DND-41 (cell line): Measurements from ENCODE around the gene FLAD1.
A peak's percentile ranks its signal among the peaks of the same experiment; 100 is the strongest.

Experiments
- ATAC-seq: fragments of 200-7000 bp; cut with Tn5 transposase; 3 replicates; pipeline ENCODE4 v1.9.1; 2021; ENCODE audit warnings: low read depth; ENCODE audit not compliant: insufficient read depth
- DNase-seq: peaks from one replicate; pipeline ENCODE4 v3.0.0-alpha.2; 2020
- H2AFZ ChIP-seq: 2 replicates; pipeline ENCODE4 v1.6.0; 2012; ENCODE audit warnings: low read depth, low read length
- H3K27ac ChIP-seq: 2 replicates; pipeline ENCODE4 v1.5.1; 2012; ENCODE audit warnings: low read length, inconsistent platforms
- H3K27me3 ChIP-seq: fragments of 200-600 bp; sonication (generic); 2 replicates; pipeline ENCODE4 v1.6.0; 2012; ENCODE audit warnings: low read length, mild to moderate bottlenecking, inconsistent platforms; ENCODE audit not compliant: insufficient read depth, poor library complexity
- H3K36me3 ChIP-seq: 2 replicates; pipeline ENCODE4 v1.5.1; 2012; ENCODE audit warnings: low read length, inconsistent platforms; ENCODE audit not compliant: insufficient read depth
- H3K4me1 ChIP-seq: 2 replicates; pipeline ENCODE4 v1.5.1; 2012; ENCODE audit warnings: mild to moderate bottlenecking, low read length; ENCODE audit not compliant: insufficient read depth
- H3K4me2 ChIP-seq: 2 replicates; pipeline ENCODE4 v1.6.0; 2012; ENCODE audit warnings: mild to moderate bottlenecking, moderate library complexity, low read length, inconsistent platforms; ENCODE audit not compliant: insufficient read depth
- H3K4me3 ChIP-seq, 2 experiments: fragments of 200-600 bp in 1 of 2; shearing (Covaris generic) in 1 of 2; 2 replicates each; pipeline ENCODE4 v1.5.1; 2012 to 2016; ENCODE audit warnings: inconsistent platforms in 2 of 2, low read length in 2 of 2, mild to moderate bottlenecking in 2 of 2, low read depth in 1 of 2, moderate library complexity in 1 of 2
- H3K79me2 ChIP-seq: 2 replicates; pipeline ENCODE4 v1.6.0; 2012; ENCODE audit warnings: low read length, inconsistent platforms; ENCODE audit not compliant: insufficient read depth
- H3K9ac ChIP-seq: 2 replicates; pipeline ENCODE4 v1.6.0; 2012; ENCODE audit warnings: low read depth, mild to moderate bottlenecking, inconsistent platforms, low read length, moderate library complexity
- H3K9me3 ChIP-seq: 2 replicates; pipeline ENCODE4 v1.5.1; 2012; ENCODE audit warnings: low read length, moderate library complexity, mild to moderate bottlenecking, inconsistent platforms; ENCODE audit not compliant: insufficient read depth, severe bottlenecking
- H4K20me1 ChIP-seq: 2 replicates; pipeline ENCODE4 v1.6.0; 2012; ENCODE audit warnings: low read length; ENCODE audit not compliant: insufficient read depth
- EZH2 ChIP-seq: IDR thresholded peaks from 3 replicates; pipeline ENCODE4 v1.6.1; 2012; ENCODE audit warnings: borderline replicate concordance, low read depth, mild to moderate bottlenecking, moderate library complexity, low read length, inconsistent platforms; ENCODE audit not compliant: severe bottlenecking
- TF ChIP-seq, protein P1 (sequence below): IDR thresholded peaks from 2 replicates; pipeline ENCODE4 v1.5.1; 2012; ENCODE audit warnings: borderline replicate concordance, low read length, moderate library complexity, mild to moderate bottlenecking; ENCODE audit not compliant: poor library complexity, severe bottlenecking; ENCODE audit errors: extremely low read depth

The FLAD1 gene

DNA sequence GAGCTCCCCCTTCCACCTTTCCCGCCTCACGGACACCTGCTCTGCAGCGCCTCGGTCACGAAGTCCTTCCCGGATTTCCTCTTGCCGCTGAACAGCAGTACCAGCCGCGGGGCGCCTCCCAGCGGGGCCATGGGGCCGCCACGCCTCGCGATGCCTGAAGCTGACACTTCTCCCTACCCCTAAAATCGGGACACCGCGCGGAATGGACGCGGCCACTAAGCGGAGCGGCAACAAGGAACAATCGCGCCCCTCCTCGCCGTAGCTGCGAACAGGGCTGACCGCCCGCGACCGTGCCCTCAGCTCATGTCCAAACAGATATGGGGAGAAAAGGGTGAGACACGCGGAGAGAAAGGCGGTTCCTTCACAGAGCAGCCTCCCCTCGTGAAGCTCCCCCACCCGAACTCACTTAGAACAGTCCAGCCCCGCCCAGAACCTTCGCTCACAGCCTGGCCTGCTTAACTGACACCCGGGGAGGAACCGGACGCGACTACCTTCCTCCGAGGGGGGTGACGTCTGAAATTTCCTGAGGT lies 46.5 kb upstream of the FLAD1 start, which contains the start of gene PMVK:
Gene PMVK (minus strand): TSS at position 165 of the 530 bp plus-strand sequence. CDS start 34 bp downstream, at position 131.
- peaks cover 12% of the 10 kb centered on the region for H3K79me2 ChIP-seq
- peaks cover 41% of the 10 kb centered on the region for H3K4me1 ChIP-seq
- H3K9me3 ChIP-seq = no peaks in the 10 kb centered on the region

DNA sequence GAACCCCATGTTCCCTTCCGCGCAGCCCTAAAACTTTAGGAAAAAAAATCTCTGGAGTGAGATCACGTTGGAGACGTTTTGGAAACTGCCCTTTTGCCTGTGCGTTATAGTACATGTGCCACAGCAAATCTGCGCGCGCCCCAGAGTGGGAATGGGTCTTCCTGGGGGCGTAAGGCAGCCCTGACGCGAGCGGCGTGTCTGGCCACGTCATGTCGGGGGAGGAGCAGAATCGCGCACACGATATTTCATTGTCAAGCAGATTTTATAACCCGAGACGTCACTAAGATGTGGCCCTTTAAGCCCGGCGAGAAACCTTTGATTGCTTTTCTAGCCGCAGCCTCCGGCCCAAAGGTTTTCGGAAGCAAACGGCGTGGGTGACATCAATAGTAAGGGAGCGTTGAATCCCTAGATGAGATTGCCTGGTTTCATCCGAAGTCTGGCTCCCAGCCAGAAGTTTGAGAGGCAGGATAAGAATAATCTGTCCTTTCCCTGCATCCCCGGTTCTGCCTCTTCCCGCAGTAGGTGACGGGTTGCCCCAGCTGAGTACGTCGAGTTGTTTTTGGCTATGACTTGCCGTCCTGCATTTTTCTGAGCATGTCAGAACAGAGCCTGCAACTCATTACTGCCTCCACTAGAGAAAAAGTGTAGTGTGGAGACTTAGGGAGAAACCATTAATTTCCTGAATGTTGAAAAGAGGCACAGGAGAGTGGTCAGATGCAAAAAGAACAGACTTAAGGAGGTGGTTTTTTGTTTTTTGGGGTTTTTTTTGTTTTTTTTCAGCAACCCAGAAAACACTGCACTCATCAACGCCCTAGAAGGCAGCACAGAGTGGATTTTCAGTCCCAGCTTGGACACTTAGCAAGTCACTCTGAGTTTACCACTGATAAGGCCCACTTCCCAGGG lies 45.8 kb upstream of the FLAD1 start:
- Histone ChIP-seq H3K36me3 (no peaks in the 10 kb centered on the region), H3K27ac (peak overlapping the region; percentile 95), H3K9me3 (no peaks in the 10 kb centered on the region), H3K4me3 (peak overlapping the region; percentile 27 to 64; a peak in 3 of 4 replicates), H3K4me2 (peak overlapping the region; percentile 87), H2AFZ (peak overlapping the region; percentile 86), H3K4me1 (peaks cover 48% of the 10 kb centered on the region), H4K20me1 (no peaks in the 10 kb centered on the region), H3K27me3 (no peaks in the 10 kb centered on the region), H3K79me2 (peaks cover 12% of the 10 kb centered on the region), H3K9ac (peak overlapping the region; percentile 69)
- no peak for TF ChIP-seq EZH2
- TF ChIP-seq, protein P1, sequence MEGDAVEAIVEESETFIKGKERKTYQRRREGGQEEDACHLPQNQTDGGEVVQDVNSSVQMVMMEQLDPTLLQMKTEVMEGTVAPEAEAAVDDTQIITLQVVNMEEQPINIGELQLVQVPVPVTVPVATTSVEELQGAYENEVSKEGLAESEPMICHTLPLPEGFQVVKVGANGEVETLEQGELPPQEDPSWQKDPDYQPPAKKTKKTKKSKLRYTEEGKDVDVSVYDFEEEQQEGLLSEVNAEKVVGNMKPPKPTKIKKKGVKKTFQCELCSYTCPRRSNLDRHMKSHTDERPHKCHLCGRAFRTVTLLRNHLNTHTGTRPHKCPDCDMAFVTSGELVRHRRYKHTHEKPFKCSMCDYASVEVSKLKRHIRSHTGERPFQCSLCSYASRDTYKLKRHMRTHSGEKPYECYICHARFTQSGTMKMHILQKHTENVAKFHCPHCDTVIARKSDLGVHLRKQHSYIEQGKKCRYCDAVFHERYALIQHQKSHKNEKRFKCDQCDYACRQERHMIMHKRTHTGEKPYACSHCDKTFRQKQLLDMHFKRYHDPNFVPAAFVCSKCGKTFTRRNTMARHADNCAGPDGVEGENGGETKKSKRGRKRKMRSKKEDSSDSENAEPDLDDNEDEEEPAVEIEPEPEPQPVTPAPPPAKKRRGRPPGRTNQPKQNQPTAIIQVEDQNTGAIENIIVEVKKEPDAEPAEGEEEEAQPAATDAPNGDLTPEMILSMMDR = peak; percentile 40
- ATAC-seq (peak; percentile 70), DNase-seq (peak; percentile 86)

More for the DNA sequence above, 46.5 kb upstream of the FLAD1 start, which contains the start of gene PMVK:
- H4K20me1 ChIP-seq = no peaks in the 10 kb centered on the region
- H3K9ac ChIP-seq = peak within 1 kb of the TSS; percentile 69
- H3K4me3 ChIP-seq = peak within 1 kb of the TSS; percentile 27 to 64; a peak in 3 of 4 replicates
- peak within 1 kb of the TSS; percentile 95 for H3K27ac ChIP-seq
- peak within 1 kb of the TSS; percentile 86 for H2AFZ ChIP-seq
- ATAC-seq (peak; percentile 87), DNase-seq (peak; percentile 95)
- H3K27me3 ChIP-seq = no peaks in the 10 kb centered on the region
- peak within 1 kb of the TSS; percentile 87 for H3K4me2 ChIP-seq
- no peaks in the 10 kb centered on the region for H3K36me3 ChIP-seq
- TF ChIP-seq, protein P1 = peak; percentile 59
- no peak for TF ChIP-seq EZH2

DNA sequence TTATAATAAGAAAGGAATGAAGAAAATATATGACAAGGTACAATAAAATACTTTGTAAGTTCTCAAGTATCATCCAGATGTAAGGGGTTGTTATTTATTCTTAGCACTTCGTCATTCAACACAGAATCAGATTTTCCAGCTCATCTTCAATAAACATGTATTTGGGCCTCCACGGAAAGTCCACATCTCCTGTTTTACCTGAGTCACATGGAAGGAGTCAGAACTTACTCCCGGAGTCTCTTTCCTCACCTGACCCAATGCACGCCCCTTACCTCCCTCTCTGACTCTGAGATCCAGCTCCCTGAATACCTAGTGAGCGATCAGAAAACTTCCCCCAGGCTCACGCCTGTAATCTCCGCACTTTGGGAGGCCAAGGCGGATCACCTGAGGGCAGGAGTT lies 45.2 kb upstream of the FLAD1 start:
- Histone ChIP-seq H4K20me1 (no peaks in the 10 kb centered on the region), H3K27me3 (no peaks in the 10 kb centered on the region), H3K4me2 (peak overlapping the region; percentile 87), H2AFZ (peak overlapping the region; percentile 86; the same call in 1 of the 2 replicates), H3K9ac (peak overlapping the region; percentile 69), H3K27ac (peak overlapping the region; percentile 95), H3K4me3 (peak overlapping the region; percentile 27 to 64; a peak in 3 of 4 replicates), H3K36me3 (no peaks in the 10 kb centered on the region), H3K79me2 (peaks cover 12% of the 10 kb centered on the region), H3K4me1 (peaks cover 55% of the 10 kb centered on the region), H3K9me3 (no peaks in the 10 kb centered on the region)
- DNase-seq (no peak), ATAC-seq (no peak)
- no peak for TF ChIP-seq EZH2
- TF ChIP-seq, protein P1 = no peak
